ENCODE results near the gene DAAM2.

- TF ChIP-seq POLR2A (IDR thresholded peaks at IDR 0.05) (no peak), CTCF (IDR thresholded peaks at IDR 0.05) (no peak), POLR2AphosphoS5 (IDR thresholded peaks at IDR 0.05) (no peak), EP300 (IDR thresholded peaks at IDR 0.05) (no peak)
These were observed 51.3 kb downstream of the DAAM2 start for GRCh38 chr6:39843305-39844020.
